Activated CD8-positive, alpha-beta T cell treated with anti-CD3 and anti-CD28 coated beads for 36 hours (primary cell): Measurements from ENCODE around the gene PRAMEF17. TPM values are rescaled to one million over a fixed set of nuclear protein-coding genes. Genes with fewer than 3 reads are reported as not detected.
"Not testable (repeated sequence)": the region's sequence is repeated elsewhere in the genome, so short reads cannot be mapped to it uniquely, and the experiment has no call there.

Source experiments
- ATAC-seq: fragments of 200-7000 bp; cut with Tn5 transposase; one replicate; pipeline ENCODE4 v1.10.0; 2021; ENCODE audit warnings: mild to moderate bottlenecking, moderate library complexity
- CTCF ChIA-PET: fragments of 350-600 bp; sonication (Branson Sonifier 250); formaldehyde crosslinking; loops from one replicate; lab custom pipeline; 2021; ENCODE audit warnings: antibody characterized with exemption; lab: Charles Lee
- POLR2A ChIA-PET: fragments of 350-600 bp; sonication (Branson Sonifier 250); formaldehyde crosslinking; loops from one replicate; lab custom pipeline; 2021; ENCODE audit warnings: antibody characterized with exemption; lab: Charles Lee
- DNase-seq: peaks from one replicate; pipeline ENCODE4 v3.0.0-alpha.2; 2020
- H3K27ac Mint-ChIP-seq: one replicate; pipeline ENCODE4 v1.8.0; 2021; ENCODE audit warnings: mild to moderate bottlenecking, mixed read lengths
- H3K27me3 Mint-ChIP-seq: one replicate; pipeline ENCODE4 v1.8.0; 2021; ENCODE audit warnings: mixed read lengths
- H3K36me3 Mint-ChIP-seq: one replicate; pipeline ENCODE4 v1.8.0; 2021; ENCODE audit warnings: low read depth, mixed read lengths
- H3K4me1 Mint-ChIP-seq: one replicate; pipeline ENCODE4 v1.8.0; 2021; ENCODE audit warnings: low read depth, mixed read lengths
- H3K4me3 Mint-ChIP-seq: one replicate; pipeline ENCODE4 v1.8.0; 2021; ENCODE audit warnings: mild to moderate bottlenecking, moderate library complexity, mixed read lengths
- H3K9me3 Mint-ChIP-seq: one replicate; pipeline ENCODE4 v1.8.0; 2021; ENCODE audit warnings: mixed read lengths
- CTCF ChIP-seq: fragments of 200-600 bp; IDR thresholded peaks from one replicate; pipeline ENCODE4 v1.8.0; 2022; ENCODE audit warnings: antibody characterized with exemption, mild to moderate bottlenecking
- intact Hi-C: fragments of 100-400 bp; cut with micrococcal nuclease; formaldehyde crosslinking; loops from one replicate; pipeline ENCODE4 v1.10.0; 2022
- total RNA-seq, 2 experiments: library from RNA; stranded (reverse); gene quantifications; one replicate each; pipeline ENCODE4 v1.2.3, GENCODE V29; 2021

Gene PRAMEF17
- total RNA-seq, 2 experiments from 2014 or later: not detected

DNA sequence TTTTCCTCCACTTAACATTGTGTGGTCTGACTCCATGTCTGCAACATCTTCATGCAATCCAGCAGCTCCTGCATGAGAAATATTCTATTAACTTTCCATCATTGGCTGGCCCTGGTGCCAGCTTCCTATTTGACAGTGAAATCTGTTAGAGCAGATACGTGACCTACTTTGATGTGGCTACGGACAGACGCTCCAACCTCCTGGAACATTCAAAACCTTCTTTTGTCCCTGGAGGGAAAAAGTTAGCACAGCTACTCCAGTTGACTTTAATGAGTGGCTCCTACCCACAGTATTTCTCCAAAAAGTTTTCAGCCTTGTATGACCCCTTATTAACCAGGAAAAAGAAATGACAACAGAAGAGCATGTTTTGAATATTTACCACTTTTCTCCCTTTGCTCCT is 42.8 kb downstream of the PRAMEF17 start:
- no peak overlapping the region for H3K4me3 Mint-ChIP-seq
- H3K27ac Mint-ChIP-seq: no peak overlapping the region
- DNase-seq (no peak), ATAC-seq (no peak)
- no peaks in the 10 kb centered on the region for H3K4me1 Mint-ChIP-seq
- ChIA-PET CTCF (no interaction called here), POLR2A (no interaction called here)
- TF ChIP-seq CTCF: no peak
- H3K27me3 Mint-ChIP-seq: peaks cover 3% of the 10 kb centered on the region
- no peaks in the 10 kb centered on the region for H3K9me3 Mint-ChIP-seq
- intact Hi-C loops: no loop called here
- H3K36me3 Mint-ChIP-seq: no peaks in the 10 kb centered on the region

GRCh38 chr1:13433694-13434358 is 44.4 kb downstream of the PRAMEF17 start:
- H3K9me3 Mint-ChIP-seq, POLR2A ChIA-PET, ATAC-seq, H3K27me3 Mint-ChIP-seq, DNase-seq, intact Hi-C loops, H3K4me1 Mint-ChIP-seq, CTCF ChIA-PET, H3K4me3 Mint-ChIP-seq, H3K36me3 Mint-ChIP-seq, H3K27ac Mint-ChIP-seq: not testable (repeated sequence)

DNA sequence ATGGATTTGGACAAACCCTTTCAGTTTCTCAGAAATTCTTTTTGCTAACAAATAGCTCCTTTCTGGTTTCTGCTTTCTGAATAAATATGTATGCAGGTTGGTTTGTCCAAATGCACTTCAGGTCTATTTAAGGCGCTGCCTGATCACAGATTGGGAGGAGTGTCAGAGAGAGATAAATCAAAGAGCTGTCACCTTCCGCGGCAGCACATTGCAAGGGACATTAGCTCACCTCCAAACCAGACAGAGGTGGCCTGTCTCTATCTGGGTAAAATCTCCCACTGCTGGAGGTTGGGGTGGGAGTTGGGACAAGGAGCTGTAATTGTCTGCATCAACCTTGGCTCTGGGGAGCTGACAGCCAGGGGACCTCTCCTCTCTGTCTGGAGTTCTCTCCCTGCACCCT is 46.0 kb downstream of the PRAMEF17 start:
- peaks cover 2% of the 10 kb centered on the region for H3K27me3 Mint-ChIP-seq
- H3K4me1 Mint-ChIP-seq: no peaks in the 10 kb centered on the region
- TF ChIP-seq CTCF: no peak
- POLR2A ChIA-PET: no interaction called here
- H3K4me3 Mint-ChIP-seq: no peak overlapping the region
- ATAC-seq: no peak
- CTCF ChIA-PET: interaction anchor here (1.4 kb wide), 1 partner anchor 14 kb away, joined by 4 read pairs; no protein-coding TSS in a partner anchor
- intact Hi-C loops: no loop called here
- DNase-seq: no peak
- no peaks in the 10 kb centered on the region for H3K36me3 Mint-ChIP-seq
- H3K9me3 Mint-ChIP-seq: no peaks in the 10 kb centered on the region
- no peak overlapping the region for H3K27ac Mint-ChIP-seq

DNA sequence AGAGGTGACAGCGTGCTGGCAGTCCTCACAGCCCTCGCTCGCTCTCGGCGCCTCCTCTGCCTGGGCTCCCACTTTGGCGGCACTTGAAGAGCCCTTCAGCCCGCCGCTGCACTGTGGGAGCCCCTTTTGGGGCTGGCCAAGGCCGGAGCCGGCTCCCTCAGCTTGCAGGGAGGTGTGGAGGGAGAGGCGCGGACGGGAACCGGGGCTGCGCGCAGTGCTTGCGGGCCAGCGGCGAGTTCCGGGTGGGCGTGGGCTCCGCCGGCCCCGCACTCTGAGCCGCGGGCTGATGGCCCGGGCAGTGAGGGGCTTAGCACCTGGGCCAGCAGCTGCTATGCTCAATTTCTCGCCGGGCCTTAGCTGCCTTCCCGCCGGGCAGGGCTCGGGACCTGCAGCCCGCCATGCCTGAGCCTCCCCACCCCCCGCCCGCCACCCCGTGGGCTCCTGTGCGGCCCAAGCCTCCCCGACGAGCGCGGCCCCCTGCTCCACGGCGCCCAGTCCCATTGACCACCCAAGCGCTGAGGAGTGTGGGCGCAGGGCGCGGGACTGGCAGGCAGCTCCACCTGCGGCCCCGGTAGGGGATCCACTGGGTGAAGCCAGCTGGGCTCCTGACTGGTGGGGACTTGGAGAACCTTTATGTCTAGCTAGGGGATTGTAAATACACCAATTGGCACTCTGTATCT is 49.8 kb downstream of the PRAMEF17 start:
- H3K36me3 Mint-ChIP-seq, H3K9me3 Mint-ChIP-seq, H3K27ac Mint-ChIP-seq, intact Hi-C loops, H3K27me3 Mint-ChIP-seq, DNase-seq, POLR2A ChIA-PET, H3K4me3 Mint-ChIP-seq, ATAC-seq, CTCF ChIA-PET, H3K4me1 Mint-ChIP-seq: not testable (repeated sequence)

Other genes starting within 250 kb of the PRAMEF17 start
- gene PRAMEF26, start 233.6 kb upstream of the PRAMEF17 start, total RNA-seq: not detected
- not detected for gene HNRNPCL4, start 224.0 kb upstream of the PRAMEF17 start, total RNA-seq
- not detected for gene PRAMEF9, start 217.8 kb upstream of the PRAMEF17 start, total RNA-seq
- not detected for gene PRAMEF13, start 188.2 kb upstream of the PRAMEF17 start, total RNA-seq
- not detected for gene PRAMEF18, start 163.5 kb upstream of the PRAMEF17 start, total RNA-seq
- not detected for gene PRAMEF5, start 135.4 kb upstream of the PRAMEF17 start, total RNA-seq
- not detected for gene PRAMEF8, start 104.5 kb upstream of the PRAMEF17 start, total RNA-seq
- gene PRAMEF33, start 86.1 kb upstream of the PRAMEF17 start, total RNA-seq: not detected
- not detected for gene PRAMEF15, start 74.1 kb upstream of the PRAMEF17 start, total RNA-seq
- gene PRAMEF14, start 42.5 kb upstream of the PRAMEF17 start, total RNA-seq: not detected
- gene PRAMEF19, start 17.7 kb upstream of the PRAMEF17 start, total RNA-seq: not detected
- not detected for gene PRAMEF20, start 20.8 kb downstream of the PRAMEF17 start, total RNA-seq
- gene LRRC38, start 124.4 kb downstream of the PRAMEF17 start, total RNA-seq: not detected
- not detected for gene PDPN, start 194.2 kb downstream of the PRAMEF17 start, total RNA-seq